ENCODE results near the gene KSR1.

KSR1 gene

GRCh38 chr17:27546624-27547300 lies 90.5 kb downstream of the KSR1 start:
- TF ChIP-seq, protein P1, sequence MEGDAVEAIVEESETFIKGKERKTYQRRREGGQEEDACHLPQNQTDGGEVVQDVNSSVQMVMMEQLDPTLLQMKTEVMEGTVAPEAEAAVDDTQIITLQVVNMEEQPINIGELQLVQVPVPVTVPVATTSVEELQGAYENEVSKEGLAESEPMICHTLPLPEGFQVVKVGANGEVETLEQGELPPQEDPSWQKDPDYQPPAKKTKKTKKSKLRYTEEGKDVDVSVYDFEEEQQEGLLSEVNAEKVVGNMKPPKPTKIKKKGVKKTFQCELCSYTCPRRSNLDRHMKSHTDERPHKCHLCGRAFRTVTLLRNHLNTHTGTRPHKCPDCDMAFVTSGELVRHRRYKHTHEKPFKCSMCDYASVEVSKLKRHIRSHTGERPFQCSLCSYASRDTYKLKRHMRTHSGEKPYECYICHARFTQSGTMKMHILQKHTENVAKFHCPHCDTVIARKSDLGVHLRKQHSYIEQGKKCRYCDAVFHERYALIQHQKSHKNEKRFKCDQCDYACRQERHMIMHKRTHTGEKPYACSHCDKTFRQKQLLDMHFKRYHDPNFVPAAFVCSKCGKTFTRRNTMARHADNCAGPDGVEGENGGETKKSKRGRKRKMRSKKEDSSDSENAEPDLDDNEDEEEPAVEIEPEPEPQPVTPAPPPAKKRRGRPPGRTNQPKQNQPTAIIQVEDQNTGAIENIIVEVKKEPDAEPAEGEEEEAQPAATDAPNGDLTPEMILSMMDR (conservative IDR thresholded peaks at IDR 0.05; ENCODE audit: low read depth, low read length) = no peak
- DNase-seq (ENCODE audit: low read depth) = no peak
- no peak overlapping the region for H3K4me3 ChIP-seq (ENCODE audit: low read length)

DNA sequence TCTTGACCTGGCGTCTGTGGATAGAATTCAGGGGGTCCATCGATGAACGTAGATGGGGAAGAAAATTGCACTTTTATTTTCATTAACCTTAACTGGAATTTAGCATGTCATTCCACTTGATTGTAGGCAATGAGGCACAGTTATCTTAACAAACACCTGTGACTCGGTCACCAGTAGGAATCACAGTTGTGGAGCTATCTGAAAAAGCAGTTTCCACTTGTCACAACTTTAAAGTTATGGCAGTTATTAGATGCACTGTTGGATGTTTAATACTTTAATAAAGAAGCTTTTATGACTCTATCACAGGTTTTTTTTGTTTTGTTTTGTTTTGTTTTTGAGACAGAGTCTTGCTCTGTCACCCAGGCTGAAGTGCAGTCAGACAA lies 91.0 kb downstream of the KSR1 start:
- no peak for DNase-seq (ENCODE audit: low read depth)
- TF ChIP-seq, protein P1 (conservative IDR thresholded peaks at IDR 0.05; ENCODE audit: low read depth, low read length) = no peak

GRCh38 chr17:27548369-27548768 lies 92.1 kb downstream of the KSR1 start:
- TF ChIP-seq, protein P1 (conservative IDR thresholded peaks at IDR 0.05; ENCODE audit: low read depth, low read length) = no peak
- H3K4me3 ChIP-seq (ENCODE audit: low read length) = no peak overlapping the region
- no peak for DNase-seq (ENCODE audit: low read depth)

More for the DNA sequence above, 91.0 kb downstream of the KSR1 start:
- no peak overlapping the region for H3K4me3 ChIP-seq (ENCODE audit: low read length)

GRCh38 chr17:27549251-27549893 lies 93.1 kb downstream of the KSR1 start:
- DNase-seq (ENCODE audit: low read depth) = no peak
- H3K4me3 ChIP-seq (ENCODE audit: low read length) = no peak overlapping the region
- TF ChIP-seq, protein P1 (conservative IDR thresholded peaks at IDR 0.05; ENCODE audit: low read depth, low read length) = no peak

- DNase-seq (ENCODE audit: low read depth) = no peak
- H3K4me3 ChIP-seq (ENCODE audit: low read length) = no peak overlapping the region
- TF ChIP-seq, protein P1 (conservative IDR thresholded peaks at IDR 0.05; ENCODE audit: low read depth, low read length) = no peak
These were observed 94.2 kb downstream of the KSR1 start for GRCh38 chr17:27550291-27550930.

DNA sequence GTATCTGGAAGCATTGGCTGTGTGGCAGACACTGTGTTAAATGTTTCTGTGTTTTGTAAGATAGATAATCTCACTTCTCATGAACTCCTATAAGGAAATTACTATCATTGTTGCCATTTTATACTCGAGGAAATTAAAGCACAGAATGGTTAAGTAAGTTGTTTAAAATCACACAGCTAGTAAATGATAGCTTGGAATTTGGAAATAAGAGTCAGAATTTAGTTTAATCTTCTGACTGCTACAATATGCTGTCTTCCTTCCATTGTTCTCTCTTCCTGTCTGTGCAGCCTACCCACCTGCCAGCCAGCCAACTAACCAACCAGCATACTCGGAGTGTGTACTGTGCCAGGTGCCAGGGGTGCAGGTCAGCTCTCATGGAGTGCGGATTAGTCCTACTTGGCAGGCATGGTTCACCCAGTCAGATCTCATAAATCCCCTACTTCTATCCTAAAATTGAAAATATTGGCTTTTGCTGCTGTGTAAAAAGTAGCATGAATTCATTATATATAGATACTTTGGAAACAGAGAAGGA lies 94.8 kb downstream of the KSR1 start:
- TF ChIP-seq, protein P1 (conservative IDR thresholded peaks at IDR 0.05; ENCODE audit: low read depth, low read length) = no peak

More for the DNA sequence above, 94.8 kb downstream of the KSR1 start:
- DNase-seq (ENCODE audit: low read depth) = no peak
- H3K4me3 ChIP-seq (ENCODE audit: low read length) = no peak overlapping the region

Data from retinal pigment epithelial cell (primary cell).